H1 (cell line): ENCODE measurements around the gene SAE1. TPM values are rescaled to one million over a fixed set of nuclear protein-coding genes. Genes with fewer than 3 reads are reported as not detected.

Source experiments
- CHD7 ChIP-seq: fragments of 300-600 bp; sonication (generic); IDR thresholded peaks from 2 replicates; pipeline ENCODE4 v1.7.1; 2012; ENCODE audit warnings: low read length, moderate library complexity, mild to moderate bottlenecking, inconsistent platforms; ENCODE audit not compliant: insufficient replicate concordance
- CTBP2 ChIP-seq: IDR thresholded peaks from 2 replicates; pipeline ENCODE4 v1.7.0; 2011; ENCODE audit warnings: borderline replicate concordance, mild to moderate bottlenecking, moderate library complexity, mixed read lengths, low read length; ENCODE audit not compliant: insufficient read depth, insufficient read length
- GABPA ChIP-seq: IDR thresholded peaks from 2 replicates; pipeline ENCODE4 v1.6.1; 2011; ENCODE audit warnings: mild to moderate bottlenecking, low read length, moderate library complexity, borderline replicate concordance; ENCODE audit not compliant: insufficient read depth
- SIRT6 ChIP-seq: IDR thresholded peaks from one replicate; pipeline ENCODE4 v1.7.1; 2012; ENCODE audit warnings: low read length, inconsistent platforms
- polyA plus RNA-seq, 7 experiments: library from polyadenylated mRNA; depleted of rRNA in 3 of 7; stranded (reverse) in 5 of 7; unstranded in 2 of 7; fragments of >200 nt in 5 of 7; fragments of 200-250 nt in 2 of 7; gene quantifications; 1 replicate in 5 of 7; 2 replicates in 1 of 7; 4 replicates in 1 of 7; pipeline versions ENCODE4 v1.2.1 to v1.2.3, GENCODE V29; 2011 to 2013; ENCODE audit warnings: missing spikeins in 2 of 7, mixed read lengths in 2 of 7
- total RNA-seq: library from RNA; stranded (reverse); fragmentation: NEBNext Ultra II Directional; extraction: Animal tissue kit (Norgen Biotek cat#: 25700); gene quantifications from 2 replicates; pipeline ENCODE4 v1.2.1, GENCODE V29; 2021

Gene SAE1
- total and polyA plus RNA-seq, 2 of the 8 experiments (the other 6 are each of a cell fraction or from before 2014, with no cell fraction given) = 213 to 268 TPM

- TF ChIP-seq CHD7 (no peak), CTBP2 (no peak), SIRT6 (no peak), GABPA (no peak)
- TF ChIP-seq, all 59 proteins: peak for 0
Observed at GRCh38 chr19:47210180-47210490, 79.5 kb downstream of the SAE1 start (continued).
